H1 (cell line): ENCODE data around the gene GNG7. TPM values are rescaled to one million over a fixed set of nuclear protein-coding genes. Genes with fewer than 3 reads are reported as not detected.

Experiments used
- CTCF ChIA-PET: fragments of 300-600 bp; sonication (Branson Sonifier 250); formaldehyde crosslinking; loops from one replicate; lab custom pipeline; 2021; ENCODE audit not compliant: partially characterized antibody; lab: Charles Lee
- POLR2A ChIA-PET: fragments of 300-600 bp; sonication (Branson Sonifier 250); formaldehyde crosslinking; loops from one replicate; lab custom pipeline; 2021; ENCODE audit warnings: inconsistent platforms; ENCODE audit not compliant: partially characterized antibody; lab: Charles Lee
- DNase-seq, 2 experiments: peaks; one replicate each; pipeline versions ENCODE4 v3.0.0 to v3.0.0-alpha.2; 2010 to 2022; ENCODE audit warnings: low spot score in 2 of 2, low read depth in 1 of 2, mixed read lengths in 1 of 2
- FAIRE-seq: peaks from 2 replicates; lab custom pipeline; 2011; peaks lifted over from hg19 to GRCh38; lab: Jason Lieb, UNC
- H2AFZ ChIP-seq: 2 replicates; pipeline ENCODE4 v1.8.1; 2012; ENCODE audit warnings: low read length, inconsistent platforms
- H2AK5ac ChIP-seq: 2 replicates; pipeline ENCODE4 v1.6.1; 2013; ENCODE audit warnings: low read depth, low read length
- H2BK120ac ChIP-seq: replicated peaks from 2 replicates; pipeline ENCODE3; 2013; ENCODE audit warnings: low read depth, low read length, inconsistent platforms
- H2BK12ac ChIP-seq: 2 replicates; pipeline ENCODE4 v1.6.1; 2013; ENCODE audit warnings: low read depth, low read length
- H2BK15ac ChIP-seq: 2 replicates; pipeline ENCODE4 v1.6.1; 2013; ENCODE audit warnings: low read length
- H2BK20ac ChIP-seq: 2 replicates; pipeline ENCODE4 v1.6.1; 2013; ENCODE audit warnings: low read length
- H2BK5ac ChIP-seq: 2 replicates; pipeline ENCODE4 v1.6.1; 2013; ENCODE audit warnings: low read depth, low read length
- H3K14ac ChIP-seq: 2 replicates; pipeline ENCODE4 v1.6.1; 2013; ENCODE audit warnings: inconsistent platforms; ENCODE audit not compliant: insufficient read length
- H3K18ac ChIP-seq: 2 replicates; pipeline ENCODE4 v1.6.1; 2013; ENCODE audit warnings: low read length; ENCODE audit errors: extremely low read depth
- H3K23ac ChIP-seq: 2 replicates; pipeline ENCODE4 v1.6.1; 2013; ENCODE audit warnings: inconsistent platforms; ENCODE audit not compliant: insufficient read length
- H3K23me2 ChIP-seq: 2 replicates; pipeline ENCODE4 v1.6.1; 2013; ENCODE audit warnings: low read depth, low read length
- H3K27ac ChIP-seq: 2 replicates; pipeline ENCODE4 v1.6.1; 2011; ENCODE audit warnings: low read depth, low read length, inconsistent platforms
- H3K27me3 ChIP-seq, 4 experiments: replicated peaks in 1 of 4; 1 replicate in 1 of 4; 2 replicates in 3 of 4; pipeline versions ENCODE4 v1.6.1 to v1.8.1; 2011 to 2013; ENCODE audit warnings: low read length in 3 of 4, mild to moderate bottlenecking in 3 of 4, inconsistent platforms in 2 of 4, mixed read lengths in 2 of 4, moderate library complexity in 1 of 4; ENCODE audit not compliant: control insufficient read depth in 3 of 4, insufficient read depth in 3 of 4; ENCODE audit errors: extremely low read depth in 1 of 4
- H3K36me3 ChIP-seq, 4 experiments: 2 replicates each; pipeline versions ENCODE4 v1.6.1 to v1.8.1; 2011 to 2013; ENCODE audit warnings: mild to moderate bottlenecking in 4 of 4, low read length in 3 of 4, moderate library complexity in 2 of 4, control low read depth in 1 of 4, inconsistent platforms in 1 of 4; ENCODE audit not compliant: insufficient read depth in 4 of 4, control insufficient read depth in 2 of 4
- H3K4ac ChIP-seq: replicated peaks from 2 replicates; pipeline ENCODE3; 2013; ENCODE audit warnings: low read length, low read depth, mixed read lengths, inconsistent platforms; ENCODE audit not compliant: insufficient read length
- H3K4me1 ChIP-seq, 4 experiments: replicated peaks in 1 of 4; 1 replicate in 1 of 4; 2 replicates in 3 of 4; pipeline versions ENCODE4 v1.6.1 to v1.8.1; 2011 to 2013; ENCODE audit warnings: low read length in 3 of 4, inconsistent platforms in 2 of 4, mixed read lengths in 1 of 4; ENCODE audit not compliant: insufficient read depth in 4 of 4, control insufficient read depth in 3 of 4
- H3K4me2 ChIP-seq, 2 experiments: 2 replicates each; pipeline versions ENCODE4 v1.6.1 to v1.8.1; 2011 to 2013; ENCODE audit warnings: low read depth in 2 of 2, low read length in 2 of 2, control low read depth in 1 of 2, inconsistent platforms in 1 of 2, mild to moderate bottlenecking in 1 of 2; ENCODE audit not compliant: insufficient read depth in 1 of 2
- H3K4me3 ChIP-seq, 4 experiments: fragments of 200-600, 300-600 bp in 1 of 4; sonication (generic), shearing (Covaris generic), sonication (Bioruptor Twin) in 1 of 4; 2 replicates each; pipeline versions ENCODE4 v1.5.1 to v1.8.1; 2011 to 2016; ENCODE audit warnings: low read length in 4 of 4, low read depth in 3 of 4, control low read depth in 2 of 4, inconsistent platforms in 2 of 4, mild to moderate bottlenecking in 2 of 4, mixed read lengths in 1 of 4, moderate library complexity in 1 of 4; ENCODE audit not compliant: insufficient read depth in 2 of 4; ENCODE audit errors: extremely low read depth in 1 of 4
- H3K56ac ChIP-seq: replicated peaks from 2 replicates; pipeline ENCODE3; 2013; ENCODE audit warnings: low read depth, mild to moderate bottlenecking, mixed read lengths, low read length, inconsistent platforms; ENCODE audit not compliant: insufficient read length
- H3K79me1 ChIP-seq: 2 replicates; pipeline ENCODE4 v1.6.1; 2013; ENCODE audit warnings: low read depth, low read length, control low read depth
- H3K79me2 ChIP-seq, 2 experiments: 2 replicates each; pipeline versions ENCODE4 v1.6.1 to v1.8.1; 2012 to 2013; ENCODE audit warnings: low read length in 2 of 2, mild to moderate bottlenecking in 2 of 2, inconsistent platforms in 1 of 2; ENCODE audit not compliant: insufficient read depth in 2 of 2, control insufficient read depth in 1 of 2
- H3K9ac ChIP-seq, 4 experiments: replicated peaks in 1 of 4; 1 replicate in 1 of 4; 2 replicates in 3 of 4; pipeline versions ENCODE4 v1.6.1 to v1.8.1; 2011 to 2013; ENCODE audit warnings: low read depth in 3 of 4, low read length in 3 of 4, control low read depth in 2 of 4, mild to moderate bottlenecking in 2 of 4, moderate library complexity in 2 of 4, inconsistent platforms in 1 of 4; ENCODE audit errors: extremely low read depth in 1 of 4
- H3K9me3 ChIP-seq, 2 experiments: 2 replicates each; pipeline versions ENCODE4 v1.6.1 to v1.8.1; 2012 to 2013; ENCODE audit warnings: mild to moderate bottlenecking in 2 of 2, moderate library complexity in 2 of 2, control low read depth in 1 of 2, inconsistent platforms in 1 of 2, low read depth in 1 of 2, low read length in 1 of 2, mixed read lengths in 1 of 2; ENCODE audit not compliant: insufficient read depth in 2 of 2
- H4K20me1 ChIP-seq, 2 experiments: replicated peaks in 1 of 2; 2 replicates each; pipeline versions ENCODE3 to v1.8.1; 2011 to 2013; ENCODE audit warnings: inconsistent platforms in 2 of 2, low read length in 2 of 2, mild to moderate bottlenecking in 1 of 2; ENCODE audit not compliant: insufficient read depth in 2 of 2, control insufficient read depth in 1 of 2
- H4K5ac ChIP-seq: 2 replicates; pipeline ENCODE4 v1.6.1; 2013; ENCODE audit warnings: low read length, low read depth, mixed read lengths, inconsistent platforms; ENCODE audit not compliant: insufficient read length
- H4K8ac ChIP-seq: 2 replicates; pipeline ENCODE4 v1.8.0; 2013; ENCODE audit warnings: mild to moderate bottlenecking, moderate library complexity, low read length, inconsistent platforms; ENCODE audit not compliant: insufficient read depth; ENCODE audit errors: extremely low read depth
- H4K91ac ChIP-seq: replicated peaks from 2 replicates; pipeline ENCODE3; 2013; ENCODE audit warnings: low read length, mixed read lengths, inconsistent platforms; ENCODE audit not compliant: insufficient read length
- NANOG ChIP-seq: IDR thresholded peaks from 2 replicates; pipeline ENCODE4 v1.6.1; 2011; ENCODE audit warnings: low read length, low read depth, mild to moderate bottlenecking, inconsistent platforms; ENCODE audit not compliant: insufficient read depth, poor library complexity, severe bottlenecking
- POLR2AphosphoS5 ChIP-seq: IDR thresholded peaks from 2 replicates; pipeline ENCODE4 v1.6.1; 2011; ENCODE audit warnings: low read depth, low read length
- TAF7 ChIP-seq: optimal IDR thresholded peaks from 2 replicates; pipeline ENCODE3; 2011; ENCODE audit warnings: low read depth, mild to moderate bottlenecking, inconsistent platforms, low read length, moderate library complexity, borderline replicate concordance
- WGBS, 2 experiments: shearing (Covaris generic) in 1 of 2; methylation state at CpG; one replicate each; pipeline versions ENCODE4 v1.1.6 to v1.1.7; 2013 to 2015; ENCODE audit warnings: low lambda C conversion rate in 2 of 2, mixed read lengths in 2 of 2, inconsistent platforms in 1 of 2, low coverage in 1 of 2, missing lambda C conversion rate in 1 of 2; ENCODE audit not compliant: insufficient replicate concordance in 2 of 2, insufficient coverage in 1 of 2, insufficient read length in 1 of 2; ENCODE audit errors: extremely low coverage in 1 of 2, missing lambda C conversion rate in 1 of 2; 5-methylcytosine and 5-hydroxymethylcytosine counted together
- polyA plus RNA-seq, 7 experiments: library from polyadenylated mRNA; depleted of rRNA in 3 of 7; stranded (reverse) in 5 of 7; unstranded in 2 of 7; fragments of >200 nt in 5 of 7; fragments of 200-250 nt in 2 of 7; gene quantifications; 1 replicate in 5 of 7; 2 replicates in 1 of 7; 4 replicates in 1 of 7; pipeline versions ENCODE4 v1.2.1 to v1.2.3, GENCODE V29; 2011 to 2013; ENCODE audit warnings: missing spikeins in 2 of 7, mixed read lengths in 2 of 7
- total RNA-seq: library from RNA; stranded (reverse); fragmentation: NEBNext Ultra II Directional; extraction: Animal tissue kit (Norgen Biotek cat#: 25700); gene quantifications from 2 replicates; pipeline ENCODE4 v1.2.1, GENCODE V29; 2021

Gene GNG7
- total and polyA plus RNA-seq, 2 of the 8 experiments (the other 6 are each of a cell fraction or from before 2014, with no cell fraction given): 2.8 to 7.8 TPM

GRCh38 chr19:2468596-2468995 is 233.9 kb downstream of the GNG7 start:
- no peaks in the 10 kb centered on the region for H3K79me1 ChIP-seq
- no peak overlapping the region for H2AK5ac ChIP-seq
- TF ChIP-seq TAF7 (no peak), POLR2AphosphoS5 (no peak), NANOG (no peak)
- H3K79me2 ChIP-seq: no peaks in the 10 kb centered on the region
- H3K23ac ChIP-seq: no peak overlapping the region
- H3K27ac ChIP-seq: no peak overlapping the region
- H3K36me3 ChIP-seq: no peaks in the 10 kb centered on the region
- H4K5ac ChIP-seq: no peak overlapping the region
- FAIRE-seq: no peak
- no peaks in the 10 kb centered on the region for H3K27me3 ChIP-seq
- CTCF ChIA-PET: interaction anchor here (0.6 to 12.9 kb wide), 4 partner anchors 143 to 168 kb away, joined by 3 to 133 read pairs (median 20); no protein-coding TSS in a partner anchor
- no peak overlapping the region for H3K56ac ChIP-seq
- no peaks in the 10 kb centered on the region for H3K23me2 ChIP-seq
- no peak overlapping the region for H2BK120ac ChIP-seq
- no peak overlapping the region for H3K18ac ChIP-seq
- H2BK12ac ChIP-seq: no peak overlapping the region
- POLR2A ChIA-PET: interaction anchor here (0.9 to 1.3 kb wide), 3 partner anchors 9 to 313 kb away, joined by 3 to 4 read pairs (median 3); no protein-coding TSS in a partner anchor
- no peak overlapping the region for H4K8ac ChIP-seq
- H4K91ac ChIP-seq: no peak overlapping the region
- H3K9ac ChIP-seq: no peak overlapping the region
- H3K4me1 ChIP-seq: peaks cover 0 to 7% (median 0%) of the 10 kb centered on the region in 4 experiments; a peak in 2 of 7 replicates
- WGBS, 2 experiments: 73% methylated on average over 12 of the region's 12 CpGs; no CpG with 5 or more reads in 1 of the 2 experiments
- no peak overlapping the region for H2AFZ ChIP-seq
- H3K9me3 ChIP-seq: no peaks in the 10 kb centered on the region
- no peak overlapping the region for H2BK5ac ChIP-seq
- no peak overlapping the region for H3K4me3 ChIP-seq
- no peak overlapping the region for H3K4ac ChIP-seq
- H4K20me1 ChIP-seq: peaks cover 0 to 1% of the 10 kb centered on the region in 2 experiments
- no peak overlapping the region for H3K14ac ChIP-seq
- no peak for DNase-seq
- 0 out of 2 replicates have a peak overlapping the region, but pooled peaks have one; percentile 9 for H2BK15ac ChIP-seq
- no peak overlapping the region for H2BK20ac ChIP-seq
- no peak overlapping the region for H3K4me2 ChIP-seq
